Ascending aorta (tissue), 2 donors: Measurements from ENCODE around the gene TEAD1. TPM values are rescaled to one million over a fixed set of nuclear protein-coding genes. Genes with fewer than 3 reads are reported as not detected.

Experiments used
- DNase-seq, 2 donors: peaks; one replicate each; pipeline ENCODE4 v3.0.0-alpha.2; 2019; ENCODE audit warnings: low spot score in 2 of 2
- H3K27ac ChIP-seq, 2 donors: fragments of 200-600 bp; sonication (generic); one replicate each; pipeline ENCODE4 v1.5.1; 2016 to 2017; ENCODE audit warnings: mild to moderate bottlenecking in 1 of 2
- H3K27me3 ChIP-seq: fragments of 200-600 bp; sonication (generic); one replicate; pipeline ENCODE4 v1.5.1; 2017
- H3K36me3 ChIP-seq, 2 donors: fragments of 200-600 bp; sonication (generic); one replicate each; pipeline ENCODE4 v1.5.1; 2016
- H3K4me1 ChIP-seq, 2 donors: fragments of 200-600 bp; sonication (generic); one replicate each; pipeline ENCODE4 v1.5.1; 2016 to 2017; ENCODE audit warnings: mild to moderate bottlenecking in 1 of 2
- H3K4me3 ChIP-seq, 2 donors: fragments of 200-600 bp; sonication (generic); one replicate each; pipeline ENCODE4 v1.5.1; 2016 to 2017; ENCODE audit warnings: mild to moderate bottlenecking in 1 of 2
- H3K9me3 ChIP-seq, 2 donors: fragments of 200-600 bp; sonication (generic); one replicate each; pipeline ENCODE4 v1.5.1; 2016
- intact Hi-C: fragments of 100-400 bp; cut with DNase I; formaldehyde crosslinking; loops from one replicate; pipeline ENCODE4 v1.15.1; 2023
- total RNA-seq: library from RNA; depleted of rRNA; stranded (reverse); fragments of >200 nt; gene quantifications from one replicate; pipeline ENCODE4 v1.1.0, GENCODE V29; 2016
- TF ChIP-seq, protein P1 (sequence below), 3 experiments: fragments of 200-600 bp in 2 of 3; fragments of 450-650 bp in 1 of 3; sonication (generic) in 2 of 3; IDR thresholded peaks; one replicate each; pipeline ENCODE4 v1.5.1; 2016 to 2019; ENCODE audit warnings: antibody characterized with exemption in 3 of 3, mild to moderate bottlenecking in 1 of 3, moderate library complexity in 1 of 3

TEAD1 gene
- total RNA-seq, 1 donor from 2014 or later = 112 TPM

DNA sequence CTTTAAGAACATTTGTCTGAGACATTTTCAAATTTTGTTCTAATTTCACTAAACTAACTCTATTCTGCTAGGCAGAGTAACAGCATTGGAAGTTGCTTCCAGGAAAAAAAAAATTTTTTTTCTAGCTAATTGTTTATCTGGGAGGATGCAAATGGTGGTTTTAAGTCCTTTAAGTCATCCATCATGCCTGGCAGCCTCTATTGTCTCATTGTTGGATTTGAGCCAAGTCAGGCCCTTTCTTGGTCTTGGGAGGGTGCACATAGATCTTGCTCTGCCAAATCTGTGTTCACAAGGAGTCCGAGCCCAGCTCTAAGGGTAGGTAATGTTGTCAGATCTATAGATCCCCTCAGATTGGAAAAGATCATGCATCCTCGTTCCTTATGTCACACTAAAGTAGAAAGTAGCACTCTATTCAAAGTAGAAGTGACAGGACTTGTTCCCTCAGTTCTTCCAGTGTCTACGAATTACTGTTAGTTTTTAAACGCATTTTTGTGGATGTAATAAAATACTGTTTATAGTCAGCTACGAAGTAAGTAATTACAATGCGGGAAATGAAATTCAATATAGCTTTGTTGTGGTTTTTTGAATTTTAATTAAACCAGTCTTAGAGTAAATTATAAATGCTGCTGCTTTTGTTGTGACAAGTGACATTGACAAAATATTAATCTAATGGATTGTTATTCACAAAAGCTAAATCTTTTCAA, 168.9 kb downstream of the TEAD1 start:
- Histone ChIP-seq H3K27ac (no peak overlapping the region), H3K27me3 (no peaks in the 10 kb centered on the region), H3K4me1 (peaks cover 0 to 15% of the 10 kb centered on the region in 2 donors), H3K4me3 (no peak overlapping the region), H3K36me3 (no peaks in the 10 kb centered on the region), H3K9me3 (no peaks in the 10 kb centered on the region)
- TF ChIP-seq, protein P1, sequence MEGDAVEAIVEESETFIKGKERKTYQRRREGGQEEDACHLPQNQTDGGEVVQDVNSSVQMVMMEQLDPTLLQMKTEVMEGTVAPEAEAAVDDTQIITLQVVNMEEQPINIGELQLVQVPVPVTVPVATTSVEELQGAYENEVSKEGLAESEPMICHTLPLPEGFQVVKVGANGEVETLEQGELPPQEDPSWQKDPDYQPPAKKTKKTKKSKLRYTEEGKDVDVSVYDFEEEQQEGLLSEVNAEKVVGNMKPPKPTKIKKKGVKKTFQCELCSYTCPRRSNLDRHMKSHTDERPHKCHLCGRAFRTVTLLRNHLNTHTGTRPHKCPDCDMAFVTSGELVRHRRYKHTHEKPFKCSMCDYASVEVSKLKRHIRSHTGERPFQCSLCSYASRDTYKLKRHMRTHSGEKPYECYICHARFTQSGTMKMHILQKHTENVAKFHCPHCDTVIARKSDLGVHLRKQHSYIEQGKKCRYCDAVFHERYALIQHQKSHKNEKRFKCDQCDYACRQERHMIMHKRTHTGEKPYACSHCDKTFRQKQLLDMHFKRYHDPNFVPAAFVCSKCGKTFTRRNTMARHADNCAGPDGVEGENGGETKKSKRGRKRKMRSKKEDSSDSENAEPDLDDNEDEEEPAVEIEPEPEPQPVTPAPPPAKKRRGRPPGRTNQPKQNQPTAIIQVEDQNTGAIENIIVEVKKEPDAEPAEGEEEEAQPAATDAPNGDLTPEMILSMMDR (IDR thresholded peaks at IDR 0.05) = no peak
- DNase-seq = no peak
- intact Hi-C loops = no loop called here

DNA sequence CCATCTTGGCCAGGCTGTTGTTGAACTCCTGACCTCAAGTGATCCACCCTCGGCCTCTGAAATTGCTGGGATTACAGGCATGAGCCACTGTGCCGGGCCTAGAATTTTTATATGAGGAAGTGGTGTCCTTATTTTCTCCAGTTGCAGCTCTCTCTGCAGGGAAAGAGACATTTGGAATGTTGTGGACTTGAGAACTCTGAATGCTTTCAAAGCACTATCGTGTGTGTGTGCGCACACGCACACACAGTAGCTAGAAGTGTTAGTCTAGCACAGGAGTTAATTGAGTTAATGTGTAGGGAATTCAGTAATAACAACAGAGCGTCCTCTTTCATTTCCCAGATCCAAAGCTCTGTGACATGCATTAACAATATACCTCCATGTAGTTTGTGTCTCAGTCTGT, 170.9 kb downstream of the TEAD1 start:
- Histone ChIP-seq H3K27ac (no peak overlapping the region), H3K4me1 (peaks cover 0 to 15% of the 10 kb centered on the region in 2 donors), H3K27me3 (no peaks in the 10 kb centered on the region), H3K4me3 (no peak overlapping the region), H3K36me3 (no peaks in the 10 kb centered on the region), H3K9me3 (no peaks in the 10 kb centered on the region)
- no peak for DNase-seq
- intact Hi-C loops = no loop called here
- TF ChIP-seq, protein P1 (IDR thresholded peaks at IDR 0.05) = no peak

DNA sequence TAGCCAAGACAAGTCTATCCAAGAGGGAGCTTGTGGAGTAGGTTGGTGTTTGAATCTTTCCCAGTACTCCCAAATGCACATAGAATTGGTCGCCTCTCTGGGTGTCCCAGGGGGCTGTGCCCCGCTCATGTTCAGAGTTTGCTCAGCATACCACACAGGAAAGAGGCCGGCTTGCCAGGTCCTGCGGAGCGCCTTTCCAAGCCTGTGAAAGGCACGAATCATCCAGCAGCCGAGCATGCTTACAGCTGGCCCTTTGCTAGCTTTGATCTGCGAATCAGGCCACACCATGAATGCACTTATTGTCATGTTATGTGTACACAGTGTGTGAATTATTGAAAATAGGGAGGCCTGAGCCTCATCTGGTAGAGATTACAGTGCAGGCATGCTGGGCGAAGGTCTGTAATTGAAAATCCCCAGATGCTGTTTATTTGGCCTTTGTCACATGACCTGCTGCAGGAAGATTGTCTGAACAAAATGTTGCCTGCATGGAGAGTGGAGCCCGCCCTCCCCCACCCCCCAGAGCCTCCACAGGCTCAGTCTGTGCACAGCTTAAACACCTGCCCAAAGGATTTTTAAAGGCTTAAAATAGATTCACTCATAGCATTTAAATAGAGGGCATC, 171.6 kb downstream of the TEAD1 start:
- H3K27me3 ChIP-seq = no peaks in the 10 kb centered on the region
- no peaks in the 10 kb centered on the region for H3K36me3 ChIP-seq
- no peaks in the 10 kb centered on the region for H3K9me3 ChIP-seq
- H3K4me1 ChIP-seq = peaks cover 0 to 15% of the 10 kb centered on the region in 2 donors
- TF ChIP-seq, protein P1 (IDR thresholded peaks at IDR 0.05) = no peak
- no peak for DNase-seq
- H3K27ac ChIP-seq = no peak overlapping the region
- intact Hi-C loops = no loop called here
- H3K4me3 ChIP-seq = no peak overlapping the region

DNA sequence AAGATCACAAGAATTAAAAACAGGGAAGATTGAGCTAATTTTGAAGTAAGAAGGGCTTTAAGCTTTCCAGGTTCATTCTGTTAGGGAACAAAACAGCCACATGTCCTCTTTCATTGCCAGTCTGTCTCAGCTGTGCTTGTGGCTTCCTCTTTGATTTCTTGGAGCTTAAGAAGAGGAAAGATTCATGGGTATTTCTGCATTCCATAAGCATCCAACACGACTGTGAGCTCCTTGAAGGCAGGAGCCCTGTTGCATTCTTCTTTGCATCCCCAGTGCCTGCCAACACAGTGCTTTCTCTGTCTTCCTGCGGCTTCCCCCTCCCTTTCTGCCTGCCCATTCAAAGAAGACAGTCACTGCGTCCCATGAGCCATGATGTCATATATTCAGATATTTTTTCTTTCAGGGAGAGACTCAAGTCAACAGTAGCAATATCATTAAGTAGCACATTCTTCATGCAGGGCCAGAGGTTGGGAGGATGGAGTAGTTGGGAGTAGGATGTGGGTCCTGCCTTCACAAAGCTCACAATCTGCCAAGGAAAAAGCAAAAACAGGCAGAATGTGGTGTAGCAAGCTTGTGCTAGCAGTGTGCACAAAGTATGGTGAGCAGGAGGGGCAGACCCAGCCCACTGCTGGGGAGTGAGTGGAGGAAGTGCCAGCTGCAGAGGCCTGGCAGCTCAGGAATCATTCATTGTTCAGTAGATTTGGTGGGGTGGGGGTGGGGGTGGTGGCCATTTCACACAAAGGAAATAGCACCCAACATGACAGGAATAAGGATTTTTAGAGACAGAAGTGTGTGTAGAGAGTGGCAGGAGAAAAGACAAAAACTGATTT, 172.8 kb downstream of the TEAD1 start:
- no peaks in the 10 kb centered on the region for H3K9me3 ChIP-seq
- DNase-seq = no peak
- H3K4me1 ChIP-seq = peaks cover 0 to 15% of the 10 kb centered on the region in 2 donors
- TF ChIP-seq, protein P1 (IDR thresholded peaks at IDR 0.05) = no peak
- no peak overlapping the region for H3K27ac ChIP-seq
- H3K27me3 ChIP-seq = no peaks in the 10 kb centered on the region
- H3K4me3 ChIP-seq = no peak overlapping the region
- intact Hi-C loops = no loop called here
- H3K36me3 ChIP-seq = no peaks in the 10 kb centered on the region

DNA sequence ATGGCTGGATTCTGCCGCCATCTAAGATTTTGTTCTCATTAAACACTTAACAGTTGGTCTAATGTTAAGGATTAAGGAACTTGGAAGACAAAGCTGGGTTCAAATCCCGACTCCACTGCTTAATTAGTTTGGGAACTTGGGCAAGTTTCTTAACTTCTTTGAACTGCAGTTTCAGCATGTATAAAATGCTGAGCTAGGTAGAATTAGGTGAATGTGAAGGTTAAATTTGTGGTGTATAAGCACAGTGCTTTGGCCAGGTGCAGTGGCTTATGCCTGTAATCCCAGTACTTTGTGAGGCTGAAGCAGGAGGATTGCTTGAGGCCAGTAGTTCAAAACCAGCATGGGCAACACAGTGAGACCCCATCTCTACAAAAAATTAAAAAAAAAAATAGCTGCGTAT, 174.2 kb downstream of the TEAD1 start:
- no peak for DNase-seq
- TF ChIP-seq, protein P1 (IDR thresholded peaks at IDR 0.05) = no peak
- Histone ChIP-seq H3K4me1 (peaks cover 0 to 5% of the 10 kb centered on the region in 2 donors), H3K9me3 (no peaks in the 10 kb centered on the region), H3K27ac (no peak overlapping the region), H3K36me3 (no peaks in the 10 kb centered on the region), H3K4me3 (no peak overlapping the region), H3K27me3 (no peaks in the 10 kb centered on the region)
- intact Hi-C loops = no loop called here
